Prostate gland (tissue), 2 donors: Measurements from ENCODE around the gene SYNJ2.

Experiments
- POLR2A ChIP-seq: fragments of 450-650 bp; IDR thresholded peaks from one replicate; pipeline ENCODE4 v1.6.1; 2016; ENCODE audit warnings: antibody characterized with exemption, mild to moderate bottlenecking
- TF ChIP-seq, protein P1 (sequence below), 4 experiments: fragments of 200-600 bp in 2 of 4; fragments of 450-650 bp in 2 of 4; sonication (generic) in 2 of 4; IDR thresholded peaks; 1 replicate in 3 of 4; 2 replicates in 1 of 4; pipeline ENCODE4 v1.5.1; 2016 to 2019; ENCODE audit warnings: antibody characterized with exemption in 4 of 4, mild to moderate bottlenecking in 2 of 4, moderate library complexity in 2 of 4

DNA sequence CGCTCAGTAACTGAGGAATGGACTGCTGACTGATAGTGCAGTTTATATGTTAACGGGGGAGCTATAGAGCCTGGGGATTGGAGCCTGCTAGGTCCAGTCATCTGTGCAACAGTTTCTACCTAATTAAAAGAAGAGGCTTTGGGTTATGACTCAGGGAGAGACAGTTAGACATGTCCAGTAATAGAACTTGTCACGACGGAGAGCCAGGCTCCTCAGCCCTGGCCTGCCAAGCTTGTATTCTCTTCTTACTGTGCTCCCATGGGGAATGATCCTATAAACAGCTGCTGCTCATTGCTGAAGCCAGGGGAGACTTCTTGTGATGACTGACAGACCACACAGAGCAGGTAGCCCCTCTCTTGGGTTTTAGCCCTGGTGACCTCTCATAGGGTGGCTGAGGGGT is 69.3 kb downstream of the SYNJ2 start:
- TF ChIP-seq, protein P1, sequence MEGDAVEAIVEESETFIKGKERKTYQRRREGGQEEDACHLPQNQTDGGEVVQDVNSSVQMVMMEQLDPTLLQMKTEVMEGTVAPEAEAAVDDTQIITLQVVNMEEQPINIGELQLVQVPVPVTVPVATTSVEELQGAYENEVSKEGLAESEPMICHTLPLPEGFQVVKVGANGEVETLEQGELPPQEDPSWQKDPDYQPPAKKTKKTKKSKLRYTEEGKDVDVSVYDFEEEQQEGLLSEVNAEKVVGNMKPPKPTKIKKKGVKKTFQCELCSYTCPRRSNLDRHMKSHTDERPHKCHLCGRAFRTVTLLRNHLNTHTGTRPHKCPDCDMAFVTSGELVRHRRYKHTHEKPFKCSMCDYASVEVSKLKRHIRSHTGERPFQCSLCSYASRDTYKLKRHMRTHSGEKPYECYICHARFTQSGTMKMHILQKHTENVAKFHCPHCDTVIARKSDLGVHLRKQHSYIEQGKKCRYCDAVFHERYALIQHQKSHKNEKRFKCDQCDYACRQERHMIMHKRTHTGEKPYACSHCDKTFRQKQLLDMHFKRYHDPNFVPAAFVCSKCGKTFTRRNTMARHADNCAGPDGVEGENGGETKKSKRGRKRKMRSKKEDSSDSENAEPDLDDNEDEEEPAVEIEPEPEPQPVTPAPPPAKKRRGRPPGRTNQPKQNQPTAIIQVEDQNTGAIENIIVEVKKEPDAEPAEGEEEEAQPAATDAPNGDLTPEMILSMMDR (IDR thresholded peaks at IDR 0.05) = no peak
- no peak for TF ChIP-seq POLR2A
